Left ventricle myocardium inferior (tissue), 1 donor: ENCODE data around the gene TSPAN14. TPM values are rescaled to one million over a fixed set of nuclear protein-coding genes. Genes with fewer than 3 reads are reported as not detected.

ENCODE experiments used
- DNase-seq: peaks from one replicate; pipeline ENCODE4 v3.0.0-alpha.2; 2020
- H3K27ac ChIP-seq: fragments of 200-600 bp; replicated peaks from 2 replicates; pipeline ENCODE4 v1.8.0; 2021
- H3K27me3 ChIP-seq: fragments of 200-600 bp; 2 replicates; pipeline ENCODE4 v1.8.0; 2021; ENCODE audit warnings: low read depth
- H3K36me3 ChIP-seq: fragments of 200-600 bp; 2 replicates; pipeline ENCODE4 v1.8.0; 2021
- H3K4me1 ChIP-seq: fragments of 200-600 bp; 2 replicates; pipeline ENCODE4 v1.8.0; 2021
- H3K4me3 ChIP-seq: fragments of 200-600 bp; 2 replicates; pipeline ENCODE4 v1.8.0; 2021; ENCODE audit warnings: mild to moderate bottlenecking, moderate library complexity
- H3K9me3 ChIP-seq: fragments of 200-600 bp; replicated peaks from 2 replicates; pipeline ENCODE4 v1.8.0; 2021
- CTCF ChIP-seq: fragments of 200-600 bp; IDR thresholded peaks from 2 replicates; pipeline ENCODE4 v1.8.0; 2021; ENCODE audit warnings: antibody characterized with exemption, mild to moderate bottlenecking, borderline replicate concordance
- intact Hi-C: fragments of 100-400 bp; cut with micrococcal nuclease; formaldehyde crosslinking; loops from one replicate; pipeline ENCODE4 v1.11.0; 2022
- total RNA-seq: library from RNA; stranded (reverse); fragmentation: NEBNext Ultra II Directional; extraction: Animal tissue kit (Norgen Biotek cat#: 25700); gene quantifications from one replicate; pipeline ENCODE4 v1.2.1, GENCODE V29; 2021
- donor health status: DM: no; HTN: yes; CAD: no; lungs with severe emphysema.

The TSPAN14 gene
- total RNA-seq, 1 donor from 2014 or later = 33.4 TPM

GRCh38 chr10:80411681-80412220 is 42.4 kb upstream of the TSPAN14 start:
- H3K4me1 ChIP-seq = peaks cover 91% of the 10 kb centered on the region
- H3K27me3 ChIP-seq = no peaks in the 10 kb centered on the region
- intact Hi-C loops = no loop called here
- DNase-seq = no peak
- TF ChIP-seq CTCF = no peak
- H3K9me3 ChIP-seq = no peaks in the 10 kb centered on the region
- H3K4me3 ChIP-seq = no peak overlapping the region
- peak overlapping the region; percentile 96 for H3K27ac ChIP-seq
- no peaks in the 10 kb centered on the region for H3K36me3 ChIP-seq

GRCh38 chr10:80412486-80412885 is 41.6 kb upstream of the TSPAN14 start:
- H3K9me3 ChIP-seq = no peaks in the 10 kb centered on the region
- H3K36me3 ChIP-seq = no peaks in the 10 kb centered on the region
- intact Hi-C loops = no loop called here
- no peaks in the 10 kb centered on the region for H3K27me3 ChIP-seq
- TF ChIP-seq CTCF = no peak
- peak overlapping the region; percentile 96 for H3K27ac ChIP-seq
- no peak for DNase-seq
- no peak overlapping the region for H3K4me3 ChIP-seq
- peaks cover 97% of the 10 kb centered on the region for H3K4me1 ChIP-seq

- peak overlapping the region; percentile 37 for H3K4me3 ChIP-seq
Measured at GRCh38 chr10:80413271-80413996, 40.7 kb upstream of the TSPAN14 start.

GRCh38 chr10:80414142-80414895 is 39.8 kb upstream of the TSPAN14 start:
- H3K36me3 ChIP-seq = no peaks in the 10 kb centered on the region
- no peaks in the 10 kb centered on the region for H3K27me3 ChIP-seq
- intact Hi-C loops = no loop called here
- H3K9me3 ChIP-seq = no peaks in the 10 kb centered on the region
- DNase-seq = no peak
- peaks cover 95% of the 10 kb centered on the region for H3K4me1 ChIP-seq
- no peak for TF ChIP-seq CTCF
- peak overlapping the region; percentile 96 for H3K27ac ChIP-seq
- peak overlapping the region; percentile 37 for H3K4me3 ChIP-seq

More at GRCh38 chr10:80413271-80413996, 40.7 kb upstream of the TSPAN14 start:
- Histone ChIP-seq H3K9me3 (no peaks in the 10 kb centered on the region), H3K4me1 (peaks cover 95% of the 10 kb centered on the region), H3K27ac (peak overlapping the region; percentile 96), H3K36me3 (no peaks in the 10 kb centered on the region), H3K27me3 (no peaks in the 10 kb centered on the region)
- intact Hi-C loops = no loop called here
- no peak for TF ChIP-seq CTCF
- no peak for DNase-seq

GRCh38 chr10:80415734-80416478 is 38.2 kb upstream of the TSPAN14 start:
- TF ChIP-seq CTCF = no peak
- peaks cover 92% of the 10 kb centered on the region for H3K4me1 ChIP-seq
- peak overlapping the region; percentile 23 for H3K4me3 ChIP-seq
- no peak for DNase-seq
- no peaks in the 10 kb centered on the region for H3K27me3 ChIP-seq
- intact Hi-C loops = no loop called here
- H3K36me3 ChIP-seq = peaks cover 6% of the 10 kb centered on the region
- no peaks in the 10 kb centered on the region for H3K9me3 ChIP-seq
- peak overlapping the region; percentile 96 for H3K27ac ChIP-seq
